GM23338 (cell line): ENCODE results near the gene KLHL40. TPM values are rescaled to one million over a fixed set of nuclear protein-coding genes. Genes with fewer than 3 reads are reported as not detected.

Experiments used
- ATAC-seq: fragments of 200-7000 bp; cut with Tn5 transposase; 3 replicates; pipeline ENCODE4 v1.9.1; 2020
- DNase-seq: peaks from one replicate; pipeline ENCODE4 v3.0.0-alpha.2; 2015; ENCODE audit warnings: low spot score
- H2AFZ ChIP-seq: fragments of 200-600 bp; sonication (generic); 2 replicates; pipeline ENCODE4 v1.8.0; 2016; ENCODE audit warnings: antibody characterized with exemption, mild to moderate bottlenecking, moderate library complexity
- H3F3A ChIP-seq: fragments of 200-600 bp; sonication (generic); replicated peaks from 2 replicates; pipeline ENCODE4 v1.8.0; 2017; ENCODE audit warnings: antibody characterized with exemption, mixed run types, low read depth
- H3K27ac ChIP-seq: fragments of 200-600 bp; sonication (generic); 2 replicates; pipeline ENCODE4 v1.6.1; 2016; ENCODE audit warnings: low read depth
- H3K27me3 ChIP-seq: fragments of 200-600 bp; sonication (generic); 2 replicates; pipeline ENCODE4 v1.8.0; 2016; ENCODE audit warnings: mild to moderate bottlenecking, mixed run types, moderate library complexity; ENCODE audit not compliant: insufficient read depth
- H3K36me3 ChIP-seq: fragments of 200-600 bp; sonication (generic); 2 replicates; pipeline ENCODE4 v1.8.0; 2016; ENCODE audit warnings: mild to moderate bottlenecking; ENCODE audit not compliant: insufficient read depth
- H3K4me1 ChIP-seq: fragments of 200-600 bp; sonication (generic); 2 replicates; pipeline ENCODE4 v1.8.0; 2016; ENCODE audit warnings: mild to moderate bottlenecking, moderate library complexity; ENCODE audit not compliant: insufficient read depth
- H3K4me2 ChIP-seq: fragments of 200-600 bp; sonication (generic); 2 replicates; pipeline ENCODE4 v1.7.1; 2017; ENCODE audit warnings: mixed run types
- H3K4me3 ChIP-seq: fragments of 200-600 bp; sonication (generic); 2 replicates; pipeline ENCODE4 v1.6.1; 2016; ENCODE audit warnings: mixed run types
- H3K79me2 ChIP-seq: fragments of 200-600 bp; sonication (generic); replicated peaks from 2 replicates; pipeline ENCODE4 v1.8.0; 2017; ENCODE audit warnings: mild to moderate bottlenecking; ENCODE audit not compliant: insufficient read depth
- H3K9me2 ChIP-seq: fragments of 200-600 bp; sonication (generic); 2 replicates; pipeline ENCODE4 v1.8.0; 2017; ENCODE audit not compliant: insufficient read depth
- H4K20me1 ChIP-seq: fragments of 200-600 bp; sonication (generic); replicated peaks from 2 replicates; pipeline ENCODE4 v1.8.0; 2017; ENCODE audit warnings: mild to moderate bottlenecking; ENCODE audit not compliant: insufficient read depth
- H3K27ac Mint-ChIP-seq: 2 replicates; pipeline ENCODE4 v1.8.0; 2020; ENCODE audit warnings: inconsistent platforms, mild to moderate bottlenecking, moderate library complexity, mixed read lengths
- H3K27me3 Mint-ChIP-seq: 3 replicates; pipeline ENCODE4 v1.8.0; 2022; ENCODE audit warnings: low read depth, mild to moderate bottlenecking, moderate library complexity, mixed read lengths, inconsistent platforms; ENCODE audit not compliant: insufficient read depth, poor library complexity
- H3K36me3 Mint-ChIP-seq: 3 replicates; pipeline ENCODE4 v1.8.0; 2021; ENCODE audit warnings: low read depth, mild to moderate bottlenecking, inconsistent platforms, moderate library complexity, mixed read lengths
- H3K4me1 Mint-ChIP-seq: 3 replicates; pipeline ENCODE4 v1.8.0; 2020; ENCODE audit warnings: mild to moderate bottlenecking, inconsistent platforms, mixed read lengths
- H3K4me3 Mint-ChIP-seq: 3 replicates; pipeline ENCODE4 v1.8.0; 2021; ENCODE audit warnings: moderate library complexity, mild to moderate bottlenecking, inconsistent platforms, mixed read lengths
- H3K9me3 Mint-ChIP-seq: 3 replicates; pipeline ENCODE4 v1.8.0; 2020; ENCODE audit warnings: moderate library complexity, mild to moderate bottlenecking, inconsistent platforms, mixed read lengths
- EZH2 ChIP-seq: fragments of 200-600 bp; sonication (generic); IDR thresholded peaks from one replicate; pipeline ENCODE4 v1.8.0; 2017; ENCODE audit warnings: antibody characterized with exemption, mild to moderate bottlenecking, low read depth; ENCODE audit not compliant: unreplicated experiment
- NANOG ChIP-seq: IDR thresholded peaks from 2 replicates; pipeline ENCODE4 v1.6.1; 2016; ENCODE audit warnings: antibody characterized with exemption, borderline replicate concordance
- POLR2AphosphoS5 ChIP-seq: IDR thresholded peaks from 2 replicates; pipeline ENCODE4 v1.6.1; 2016; ENCODE audit warnings: antibody characterized with exemption, low read depth
- polyA plus RNA-seq: library from polyadenylated mRNA; unstranded; fragments of >200 nt; fragmentation: Nextera tagmentation; extraction: Ambion mirVana; gene quantifications from 2 replicates; pipeline ENCODE4 v1.2.1, GENCODE V29; 2016
- total RNA-seq: library from RNA; depleted of rRNA; stranded (reverse); fragments of >200 nt; shearing (Covaris generic); gene quantifications from 2 replicates; pipeline ENCODE4 v1.2.3, GENCODE V29; 2014
- TF ChIP-seq, protein P1 (sequence below): IDR thresholded peaks from one replicate; pipeline ENCODE4 v1.6.1; 2018; ENCODE audit warnings: antibody characterized with exemption; ENCODE audit not compliant: unreplicated experiment
- TF ChIP-seq, protein P2 (sequence below), 2 experiments: fragments of 200-600 bp in 1 of 2; sonication (generic) in 1 of 2; conservative IDR thresholded peaks; 2 replicates each; pipeline versions ENCODE4 v1.5.1 to v1.6.1; 2016 to 2017; ENCODE audit warnings: antibody characterized with exemption in 2 of 2, low read depth in 2 of 2, mild to moderate bottlenecking in 2 of 2, moderate library complexity in 1 of 2
- TF ChIP-seq, protein P3 (sequence below): fragments of 250-450 bp; sonication (Bioruptor Pico); IDR thresholded peaks from 2 replicates; pipeline ENCODE4 v1.5.0; 2020; ENCODE audit warnings: mild to moderate bottlenecking, moderate library complexity

KLHL40 gene
- total and polyA plus RNA-seq, 2 experiments from 2014 or later = not detected

DNA sequence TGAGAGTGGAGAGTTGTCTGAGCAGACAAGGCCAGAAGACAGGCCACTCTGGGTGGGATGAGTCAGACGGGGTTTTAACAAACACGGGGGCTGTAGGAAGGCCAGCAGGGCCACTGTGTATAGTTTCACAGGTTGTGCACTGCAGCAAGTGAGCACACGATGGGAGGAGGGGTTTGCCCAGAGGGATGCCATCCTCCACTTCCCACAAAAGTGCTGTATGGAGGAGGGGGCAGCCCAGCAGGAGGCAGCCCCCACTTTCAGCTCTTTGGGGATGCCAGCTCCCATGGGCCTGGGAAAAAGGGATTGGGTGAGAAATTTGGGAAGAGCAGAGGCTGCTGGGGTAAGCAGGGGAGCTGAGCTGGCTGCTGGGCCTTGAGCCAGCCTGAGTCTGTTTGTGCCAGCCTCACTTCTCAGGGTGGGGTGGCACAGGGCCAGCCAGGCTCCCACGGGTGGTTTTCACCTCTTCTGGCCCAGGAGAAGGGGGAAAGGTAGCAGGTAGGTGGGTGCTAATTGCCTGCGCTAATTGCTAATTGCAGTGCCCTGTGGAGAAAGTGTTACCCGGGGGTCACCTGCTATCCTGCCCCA, 25.1 kb upstream of the KLHL40 start (continued):
- no peak for TF ChIP-seq EZH2
- TF ChIP-seq, protein P1, sequence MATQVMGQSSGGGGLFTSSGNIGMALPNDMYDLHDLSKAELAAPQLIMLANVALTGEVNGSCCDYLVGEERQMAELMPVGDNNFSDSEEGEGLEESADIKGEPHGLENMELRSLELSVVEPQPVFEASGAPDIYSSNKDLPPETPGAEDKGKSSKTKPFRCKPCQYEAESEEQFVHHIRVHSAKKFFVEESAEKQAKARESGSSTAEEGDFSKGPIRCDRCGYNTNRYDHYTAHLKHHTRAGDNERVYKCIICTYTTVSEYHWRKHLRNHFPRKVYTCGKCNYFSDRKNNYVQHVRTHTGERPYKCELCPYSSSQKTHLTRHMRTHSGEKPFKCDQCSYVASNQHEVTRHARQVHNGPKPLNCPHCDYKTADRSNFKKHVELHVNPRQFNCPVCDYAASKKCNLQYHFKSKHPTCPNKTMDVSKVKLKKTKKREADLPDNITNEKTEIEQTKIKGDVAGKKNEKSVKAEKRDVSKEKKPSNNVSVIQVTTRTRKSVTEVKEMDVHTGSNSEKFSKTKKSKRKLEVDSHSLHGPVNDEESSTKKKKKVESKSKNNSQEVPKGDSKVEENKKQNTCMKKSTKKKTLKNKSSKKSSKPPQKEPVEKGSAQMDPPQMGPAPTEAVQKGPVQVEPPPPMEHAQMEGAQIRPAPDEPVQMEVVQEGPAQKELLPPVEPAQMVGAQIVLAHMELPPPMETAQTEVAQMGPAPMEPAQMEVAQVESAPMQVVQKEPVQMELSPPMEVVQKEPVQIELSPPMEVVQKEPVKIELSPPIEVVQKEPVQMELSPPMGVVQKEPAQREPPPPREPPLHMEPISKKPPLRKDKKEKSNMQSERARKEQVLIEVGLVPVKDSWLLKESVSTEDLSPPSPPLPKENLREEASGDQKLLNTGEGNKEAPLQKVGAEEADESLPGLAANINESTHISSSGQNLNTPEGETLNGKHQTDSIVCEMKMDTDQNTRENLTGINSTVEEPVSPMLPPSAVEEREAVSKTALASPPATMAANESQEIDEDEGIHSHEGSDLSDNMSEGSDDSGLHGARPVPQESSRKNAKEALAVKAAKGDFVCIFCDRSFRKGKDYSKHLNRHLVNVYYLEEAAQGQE = no peak

DNA sequence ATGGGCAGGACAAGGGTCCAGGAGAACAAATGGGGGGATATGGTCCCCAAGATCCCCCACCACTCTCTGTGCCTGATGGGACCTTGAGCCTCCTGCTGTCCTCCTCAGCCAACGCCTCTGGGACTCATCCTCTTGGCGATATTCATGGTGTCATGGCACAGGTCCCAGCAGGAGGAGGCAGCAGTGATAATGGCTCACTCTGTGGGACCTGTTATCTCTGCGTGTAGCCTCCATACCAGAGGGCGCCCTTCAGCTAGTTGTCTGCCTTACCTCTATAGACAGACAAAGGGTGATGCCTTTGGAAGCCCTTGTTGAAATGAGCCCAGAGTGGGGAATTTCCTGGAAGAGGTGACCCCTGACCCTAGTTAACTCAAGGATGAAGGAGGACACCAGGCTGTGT, 24.4 kb upstream of the KLHL40 start:
- no peaks in the 10 kb centered on the region for H3F3A ChIP-seq
- DNase-seq = peak; percentile 51

More for the DNA sequence above, 24.4 kb upstream of the KLHL40 start:
- Histone ChIP-seq H3K4me2 (no peak overlapping the region), H4K20me1 (no peaks in the 10 kb centered on the region), H3K9me2 (no peaks in the 10 kb centered on the region), H3K4me1 (no peaks in the 10 kb centered on the region; the same call in 1 of the 2 replicates), H2AFZ (no peak overlapping the region), H3K27me3 (no peaks in the 10 kb centered on the region), H3K4me3 (no peak overlapping the region), H3K36me3 (no peaks in the 10 kb centered on the region), H3K27ac (no peak overlapping the region), H3K79me2 (no peaks in the 10 kb centered on the region)
- peak; percentile 48 for ATAC-seq
- no peak overlapping the region for H3K27ac Mint-ChIP-seq
- H3K4me1 Mint-ChIP-seq = peaks cover 9% of the 10 kb centered on the region; the same call in 1 of the 3 replicates
- H3K4me3 Mint-ChIP-seq = no peak overlapping the region
- H3K9me3 Mint-ChIP-seq = no peaks in the 10 kb centered on the region
- peaks cover 4% of the 10 kb centered on the region for H3K27me3 Mint-ChIP-seq
- peaks cover 5% of the 10 kb centered on the region; the same call in 2 of the 3 replicates for H3K36me3 Mint-ChIP-seq
- TF ChIP-seq EZH2 = no peak
- TF ChIP-seq, protein P2, sequence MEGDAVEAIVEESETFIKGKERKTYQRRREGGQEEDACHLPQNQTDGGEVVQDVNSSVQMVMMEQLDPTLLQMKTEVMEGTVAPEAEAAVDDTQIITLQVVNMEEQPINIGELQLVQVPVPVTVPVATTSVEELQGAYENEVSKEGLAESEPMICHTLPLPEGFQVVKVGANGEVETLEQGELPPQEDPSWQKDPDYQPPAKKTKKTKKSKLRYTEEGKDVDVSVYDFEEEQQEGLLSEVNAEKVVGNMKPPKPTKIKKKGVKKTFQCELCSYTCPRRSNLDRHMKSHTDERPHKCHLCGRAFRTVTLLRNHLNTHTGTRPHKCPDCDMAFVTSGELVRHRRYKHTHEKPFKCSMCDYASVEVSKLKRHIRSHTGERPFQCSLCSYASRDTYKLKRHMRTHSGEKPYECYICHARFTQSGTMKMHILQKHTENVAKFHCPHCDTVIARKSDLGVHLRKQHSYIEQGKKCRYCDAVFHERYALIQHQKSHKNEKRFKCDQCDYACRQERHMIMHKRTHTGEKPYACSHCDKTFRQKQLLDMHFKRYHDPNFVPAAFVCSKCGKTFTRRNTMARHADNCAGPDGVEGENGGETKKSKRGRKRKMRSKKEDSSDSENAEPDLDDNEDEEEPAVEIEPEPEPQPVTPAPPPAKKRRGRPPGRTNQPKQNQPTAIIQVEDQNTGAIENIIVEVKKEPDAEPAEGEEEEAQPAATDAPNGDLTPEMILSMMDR (conservative IDR thresholded peaks at IDR 0.05; ENCODE audit: low read depth in 2 of 2) = peak; percentile 20 to 70
- TF ChIP-seq NANOG = no peak
- TF ChIP-seq POLR2AphosphoS5 = no peak
- TF ChIP-seq, protein P3, sequence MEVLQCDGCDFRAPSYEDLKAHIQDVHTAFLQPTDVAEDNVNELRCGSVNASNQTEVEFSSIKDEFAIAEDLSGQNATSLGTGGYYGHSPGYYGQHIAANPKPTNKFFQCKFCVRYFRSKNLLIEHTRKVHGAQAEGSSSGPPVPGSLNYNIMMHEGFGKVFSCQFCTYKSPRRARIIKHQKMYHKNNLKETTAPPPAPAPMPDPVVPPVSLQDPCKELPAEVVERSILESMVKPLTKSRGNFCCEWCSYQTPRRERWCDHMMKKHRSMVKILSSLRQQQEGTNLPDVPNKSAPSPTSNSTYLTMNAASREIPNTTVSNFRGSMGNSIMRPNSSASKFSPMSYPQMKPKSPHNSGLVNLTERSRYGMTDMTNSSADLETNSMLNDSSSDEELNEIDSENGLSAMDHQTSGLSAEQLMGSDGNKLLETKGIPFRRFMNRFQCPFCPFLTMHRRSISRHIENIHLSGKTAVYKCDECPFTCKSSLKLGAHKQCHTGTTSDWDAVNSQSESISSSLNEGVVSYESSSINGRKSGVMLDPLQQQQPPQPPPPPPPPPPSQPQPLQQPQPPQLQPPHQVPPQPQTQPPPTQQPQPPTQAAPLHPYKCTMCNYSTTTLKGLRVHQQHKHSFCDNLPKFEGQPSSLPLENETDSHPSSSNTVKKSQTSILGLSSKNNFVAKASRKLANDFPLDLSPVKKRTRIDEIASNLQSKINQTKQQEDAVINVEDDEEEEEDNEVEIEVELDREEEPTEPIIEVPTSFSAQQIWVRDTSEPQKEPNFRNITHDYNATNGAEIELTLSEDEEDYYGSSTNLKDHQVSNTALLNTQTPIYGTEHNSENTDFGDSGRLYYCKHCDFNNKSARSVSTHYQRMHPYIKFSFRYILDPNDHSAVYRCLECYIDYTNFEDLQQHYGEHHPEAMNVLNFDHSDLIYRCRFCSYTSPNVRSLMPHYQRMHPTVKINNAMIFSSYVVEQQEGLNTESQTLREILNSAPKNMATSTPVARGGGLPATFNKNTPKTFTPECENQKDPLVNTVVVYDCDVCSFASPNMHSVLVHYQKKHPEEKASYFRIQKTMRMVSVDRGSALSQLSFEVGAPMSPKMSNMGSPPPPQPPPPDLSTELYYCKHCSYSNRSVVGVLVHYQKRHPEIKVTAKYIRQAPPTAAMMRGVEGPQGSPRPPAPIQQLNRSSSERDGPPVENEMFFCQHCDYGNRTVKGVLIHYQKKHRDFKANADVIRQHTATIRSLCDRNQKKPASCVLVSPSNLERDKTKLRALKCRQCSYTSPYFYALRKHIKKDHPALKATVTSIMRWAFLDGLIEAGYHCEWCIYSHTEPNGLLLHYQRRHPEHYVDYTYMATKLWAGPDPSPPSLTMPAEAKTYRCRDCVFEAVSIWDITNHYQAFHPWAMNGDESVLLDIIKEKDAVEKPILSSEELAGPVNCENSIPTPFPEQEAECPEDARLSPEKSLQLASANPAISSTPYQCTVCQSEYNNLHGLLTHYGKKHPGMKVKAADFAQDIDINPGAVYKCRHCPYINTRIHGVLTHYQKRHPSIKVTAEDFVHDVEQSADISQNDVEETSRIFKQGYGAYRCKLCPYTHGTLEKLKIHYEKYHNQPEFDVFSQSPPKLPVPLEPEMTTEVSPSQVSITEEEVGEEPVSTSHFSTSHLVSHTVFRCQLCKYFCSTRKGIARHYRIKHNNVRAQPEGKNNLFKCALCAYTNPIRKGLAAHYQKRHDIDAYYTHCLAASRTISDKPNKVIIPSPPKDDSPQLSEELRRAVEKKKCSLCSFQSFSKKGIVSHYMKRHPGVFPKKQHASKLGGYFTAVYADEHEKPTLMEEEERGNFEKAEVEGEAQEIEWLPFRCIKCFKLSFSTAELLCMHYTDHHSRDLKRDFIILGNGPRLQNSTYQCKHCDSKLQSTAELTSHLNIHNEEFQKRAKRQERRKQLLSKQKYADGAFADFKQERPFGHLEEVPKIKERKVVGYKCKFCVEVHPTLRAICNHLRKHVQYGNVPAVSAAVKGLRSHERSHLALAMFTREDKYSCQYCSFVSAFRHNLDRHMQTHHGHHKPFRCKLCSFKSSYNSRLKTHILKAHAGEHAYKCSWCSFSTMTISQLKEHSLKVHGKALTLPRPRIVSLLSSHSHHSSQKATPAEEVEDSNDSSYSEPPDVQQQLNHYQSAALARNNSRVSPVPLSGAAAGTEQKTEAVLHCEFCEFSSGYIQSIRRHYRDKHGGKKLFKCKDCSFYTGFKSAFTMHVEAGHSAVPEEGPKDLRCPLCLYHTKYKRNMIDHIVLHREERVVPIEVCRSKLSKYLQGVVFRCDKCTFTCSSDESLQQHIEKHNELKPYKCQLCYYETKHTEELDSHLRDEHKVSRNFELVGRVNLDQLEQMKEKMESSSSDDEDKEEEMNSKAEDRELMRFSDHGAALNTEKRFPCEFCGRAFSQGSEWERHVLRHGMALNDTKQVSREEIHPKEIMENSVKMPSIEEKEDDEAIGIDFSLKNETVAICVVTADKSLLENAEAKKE (CRISPR knock-in tag) = no peak
